ENCODE data around the gene EVPLL.

The EVPLL gene

DNA sequence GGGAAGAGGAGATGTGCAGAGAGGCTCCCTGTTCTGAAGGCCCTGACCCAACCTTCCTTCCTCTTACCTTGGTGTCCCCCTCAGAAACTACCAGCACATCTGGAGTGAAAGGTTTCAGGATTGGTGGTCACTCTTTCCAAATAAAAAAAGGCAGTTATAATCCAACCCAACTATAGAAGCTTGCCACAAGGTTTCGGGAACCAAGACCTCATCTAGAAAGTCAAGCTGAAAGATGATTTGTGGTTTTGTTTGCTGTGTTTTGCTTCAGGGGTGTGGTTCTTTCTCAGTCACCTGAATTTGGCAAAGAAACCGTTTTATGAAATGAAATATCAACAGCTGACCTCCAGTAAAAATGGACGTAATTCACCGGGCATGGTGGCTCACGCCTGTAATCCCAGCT is 33.6 kb upstream of the EVPLL start:
- TF ChIP-seq TCF12 (IDR thresholded peaks at IDR 0.05; ENCODE audit: low read depth) (no peak), TEAD4 (IDR thresholded peaks at IDR 0.05) (no peak), RAD21 (IDR thresholded peaks at IDR 0.05; ENCODE audit: low read depth) (no peak), ZBTB7A (IDR thresholded peaks at IDR 0.05; ENCODE audit: low read depth) (no peak), NFIC (IDR thresholded peaks at IDR 0.05) (no peak), USF1 (IDR thresholded peaks at IDR 0.05) (no peak), EGR1 (IDR thresholded peaks at IDR 0.05) (no peak), TAF1 (IDR thresholded peaks at IDR 0.05; ENCODE audit: low read depth) (no peak), YY1 (IDR thresholded peaks at IDR 0.05; ENCODE audit: low read depth) (no peak), MAX (IDR thresholded peaks at IDR 0.05) (no peak), CREB1 (IDR thresholded peaks at IDR 0.05; ENCODE audit: low read depth) (no peak), EP300 (IDR thresholded peaks at IDR 0.05; ENCODE audit: borderline replicate concordance) (no peak)
- TF ChIP-seq, protein P1, sequence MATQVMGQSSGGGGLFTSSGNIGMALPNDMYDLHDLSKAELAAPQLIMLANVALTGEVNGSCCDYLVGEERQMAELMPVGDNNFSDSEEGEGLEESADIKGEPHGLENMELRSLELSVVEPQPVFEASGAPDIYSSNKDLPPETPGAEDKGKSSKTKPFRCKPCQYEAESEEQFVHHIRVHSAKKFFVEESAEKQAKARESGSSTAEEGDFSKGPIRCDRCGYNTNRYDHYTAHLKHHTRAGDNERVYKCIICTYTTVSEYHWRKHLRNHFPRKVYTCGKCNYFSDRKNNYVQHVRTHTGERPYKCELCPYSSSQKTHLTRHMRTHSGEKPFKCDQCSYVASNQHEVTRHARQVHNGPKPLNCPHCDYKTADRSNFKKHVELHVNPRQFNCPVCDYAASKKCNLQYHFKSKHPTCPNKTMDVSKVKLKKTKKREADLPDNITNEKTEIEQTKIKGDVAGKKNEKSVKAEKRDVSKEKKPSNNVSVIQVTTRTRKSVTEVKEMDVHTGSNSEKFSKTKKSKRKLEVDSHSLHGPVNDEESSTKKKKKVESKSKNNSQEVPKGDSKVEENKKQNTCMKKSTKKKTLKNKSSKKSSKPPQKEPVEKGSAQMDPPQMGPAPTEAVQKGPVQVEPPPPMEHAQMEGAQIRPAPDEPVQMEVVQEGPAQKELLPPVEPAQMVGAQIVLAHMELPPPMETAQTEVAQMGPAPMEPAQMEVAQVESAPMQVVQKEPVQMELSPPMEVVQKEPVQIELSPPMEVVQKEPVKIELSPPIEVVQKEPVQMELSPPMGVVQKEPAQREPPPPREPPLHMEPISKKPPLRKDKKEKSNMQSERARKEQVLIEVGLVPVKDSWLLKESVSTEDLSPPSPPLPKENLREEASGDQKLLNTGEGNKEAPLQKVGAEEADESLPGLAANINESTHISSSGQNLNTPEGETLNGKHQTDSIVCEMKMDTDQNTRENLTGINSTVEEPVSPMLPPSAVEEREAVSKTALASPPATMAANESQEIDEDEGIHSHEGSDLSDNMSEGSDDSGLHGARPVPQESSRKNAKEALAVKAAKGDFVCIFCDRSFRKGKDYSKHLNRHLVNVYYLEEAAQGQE (IDR thresholded peaks at IDR 0.05; ENCODE audit: low read depth), result no peak

DNA sequence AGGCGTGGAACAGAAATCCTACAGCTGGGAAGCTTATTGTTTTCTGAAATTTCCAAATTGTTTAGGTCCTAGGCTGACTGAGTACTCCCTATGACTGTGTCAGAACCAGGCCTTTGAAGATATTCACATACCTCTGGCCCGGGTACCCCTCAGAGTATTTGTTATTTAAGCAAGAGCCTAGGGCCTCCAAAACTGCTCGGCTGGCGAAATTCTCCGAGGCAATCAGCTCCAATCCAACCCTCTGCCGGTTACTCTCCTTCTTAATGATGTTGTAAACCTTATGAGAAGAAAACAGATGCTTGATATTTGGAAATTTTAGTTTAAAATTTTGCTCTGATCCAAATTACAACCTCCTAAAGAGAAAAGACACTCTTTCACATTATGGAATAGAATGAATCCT is 24.0 kb upstream of the EVPLL start:
- no peak for TF ChIP-seq NFIC (IDR thresholded peaks at IDR 0.05)
- no peak for TF ChIP-seq TCF12 (IDR thresholded peaks at IDR 0.05; ENCODE audit: low read depth)
- TF ChIP-seq EGR1 (IDR thresholded peaks at IDR 0.05), result no peak
- no peak for TF ChIP-seq TAF1 (IDR thresholded peaks at IDR 0.05; ENCODE audit: low read depth)
- TF ChIP-seq USF1 (IDR thresholded peaks at IDR 0.05), result no peak
- TF ChIP-seq EP300 (IDR thresholded peaks at IDR 0.05; ENCODE audit: borderline replicate concordance), result no peak
- TF ChIP-seq TEAD4 (IDR thresholded peaks at IDR 0.05), result no peak
- no peak for TF ChIP-seq CEBPB (IDR thresholded peaks at IDR 0.05)
- TF ChIP-seq RAD21 (IDR thresholded peaks at IDR 0.05; ENCODE audit: low read depth), result no peak
- TF ChIP-seq ZBTB7A (IDR thresholded peaks at IDR 0.05; ENCODE audit: low read depth), result no peak
- TF ChIP-seq FOXM1 (IDR thresholded peaks at IDR 0.05; ENCODE audit: borderline replicate concordance, low read depth), result no peak
- TF ChIP-seq CREB1 (IDR thresholded peaks at IDR 0.05; ENCODE audit: low read depth), result no peak
- TF ChIP-seq, protein P1 (IDR thresholded peaks at IDR 0.05; ENCODE audit: low read depth), result no peak
- TF ChIP-seq YY1 (IDR thresholded peaks at IDR 0.05; ENCODE audit: low read depth), result no peak
- no peak for TF ChIP-seq MAX (IDR thresholded peaks at IDR 0.05)

GRCh38 chr17:18356624-18357023 is 21.0 kb upstream of the EVPLL start:
- no peak for TF ChIP-seq FOXM1 (IDR thresholded peaks at IDR 0.05; ENCODE audit: borderline replicate concordance, low read depth)
- TF ChIP-seq CEBPB (IDR thresholded peaks at IDR 0.05), result peak; percentile 60
- TF ChIP-seq MAX (IDR thresholded peaks at IDR 0.05), result 0 out of 2 replicates have a peak, but pooled peaks have one; percentile 23

DNA sequence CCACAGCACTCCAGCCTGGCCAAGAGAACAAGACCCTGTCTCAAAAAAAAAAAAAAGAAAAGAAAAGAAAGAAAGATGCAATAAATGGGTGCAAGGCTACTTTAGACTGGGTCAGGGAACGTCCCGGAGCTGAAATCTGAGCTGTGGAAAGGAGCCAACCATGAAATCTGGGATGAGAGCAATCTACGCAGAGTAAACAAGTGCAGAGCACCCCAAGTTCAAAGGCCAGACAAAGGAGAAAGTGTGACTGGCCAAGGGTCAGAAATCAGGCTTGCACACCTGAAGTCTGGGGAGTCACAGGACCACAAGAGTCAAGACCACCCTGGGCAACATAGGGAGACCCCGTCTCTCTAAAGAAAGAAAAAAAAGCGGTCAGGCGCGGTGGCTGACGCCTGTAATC is 17.1 kb upstream of the EVPLL start:
- TF ChIP-seq YY1 (IDR thresholded peaks at IDR 0.05; ENCODE audit: low read depth) (no peak), ZBTB7A (IDR thresholded peaks at IDR 0.05; ENCODE audit: low read depth) (no peak)

GRCh38 chr17:18361837-18362697 is 15.5 kb upstream of the EVPLL start:
- TF ChIP-seq EP300 (IDR thresholded peaks at IDR 0.05; ENCODE audit: borderline replicate concordance), result 0 out of 2 replicates have a peak, but pooled peaks have one; percentile 67
- TF ChIP-seq YY1 (IDR thresholded peaks at IDR 0.05; ENCODE audit: low read depth), result no peak

DNA sequence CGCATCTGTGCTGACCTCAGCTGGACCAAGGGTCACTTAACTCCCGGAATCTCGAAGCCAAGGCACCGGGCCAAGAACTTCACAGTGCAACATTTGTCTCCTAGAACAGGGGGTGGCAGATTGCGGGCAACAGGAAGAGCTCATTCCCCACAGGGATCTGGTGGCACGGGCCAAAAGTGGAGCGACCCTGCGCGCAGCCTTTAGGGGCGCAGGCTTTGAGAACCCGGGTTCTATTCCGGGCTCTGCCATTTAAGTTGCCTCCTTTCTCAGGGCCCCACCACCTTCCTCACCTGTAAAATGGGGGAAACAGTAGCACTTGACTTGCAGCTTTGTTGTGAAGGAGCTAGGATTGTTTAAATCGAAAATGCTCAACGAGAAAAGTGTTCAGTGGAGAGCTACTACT is 14.9 kb upstream of the EVPLL start:
- TF ChIP-seq CREB1 (IDR thresholded peaks at IDR 0.05; ENCODE audit: low read depth) (no peak), TEAD4 (IDR thresholded peaks at IDR 0.05) (peak; percentile 88), MAX (IDR thresholded peaks at IDR 0.05) (no peak), EP300 (IDR thresholded peaks at IDR 0.05; ENCODE audit: borderline replicate concordance) (no peak; the same call in 1 of the 2 replicates), CEBPB (IDR thresholded peaks at IDR 0.05) (no peak), TCF12 (IDR thresholded peaks at IDR 0.05; ENCODE audit: low read depth) (peak; percentile 81; the same call in 1 of the 2 replicates), RAD21 (IDR thresholded peaks at IDR 0.05; ENCODE audit: low read depth) (no peak), NFIC (IDR thresholded peaks at IDR 0.05) (peak; percentile 95), EGR1 (IDR thresholded peaks at IDR 0.05) (no peak), USF1 (IDR thresholded peaks at IDR 0.05) (no peak), FOXM1 (IDR thresholded peaks at IDR 0.05; ENCODE audit: borderline replicate concordance, low read depth) (no peak)
- TF ChIP-seq, protein P1 (IDR thresholded peaks at IDR 0.05; ENCODE audit: low read depth), result no peak

All from Ishikawa (cell line).